IMR-90 (cell line): ENCODE results near the gene GLE1. TPM values are rescaled to one million over a fixed set of nuclear protein-coding genes. Genes with fewer than 3 reads are reported as not detected.
A peak's percentile ranks its signal among the peaks of the same experiment; 100 is the strongest.

Experiments
- ATAC-seq: fragments of 200-7000 bp; cut with Tn5 transposase; 2 replicates; pipeline ENCODE4 v1.9.1; 2020; ENCODE audit warnings: low read depth, mild to moderate bottlenecking, moderate library complexity
- BruUV-seq: library from RNA; stranded (reverse); fragments of 400-500 nt; replicated peaks from 2 replicates; lab custom pipeline; 2021; lab: Mats Ljungman, UMichigan
- CTCF ChIA-PET: fragments of 300-600 bp; formaldehyde crosslinking; extraction: SDS; loops from one replicate; lab custom pipeline; 2021; ENCODE audit warnings: antibody characterized with exemption; lab: Yijun Ruan, JAX
- POLR2A ChIA-PET: fragments of 300-600 bp; sonication (Branson Sonifier 250); formaldehyde crosslinking; loops from one replicate; lab custom pipeline; 2022; ENCODE audit warnings: antibody characterized with exemption; ENCODE audit not compliant: unreplicated experiment; lab: Charles Lee
- DNase-seq: peaks from one replicate; pipeline ENCODE4 v3.0.0; 2013
- H2AFZ ChIP-seq: replicated peaks from 2 replicates; pipeline ENCODE3; 2013; ENCODE audit warnings: low read length, mild to moderate bottlenecking; ENCODE audit not compliant: poor library complexity
- H2AK5ac ChIP-seq: 2 replicates; pipeline ENCODE4 v1.6.1; 2013; ENCODE audit warnings: low read depth, low read length, inconsistent platforms
- H2AK9ac ChIP-seq: replicated peaks from 2 replicates; pipeline ENCODE3; 2013; ENCODE audit warnings: mild to moderate bottlenecking, low read depth, low read length, moderate library complexity; ENCODE audit not compliant: poor library complexity
- H2BK120ac ChIP-seq: 2 replicates; pipeline ENCODE4 v1.6.1; 2013; ENCODE audit warnings: low read depth, low read length, inconsistent platforms
- H2BK15ac ChIP-seq: 3 replicates; pipeline ENCODE4 v1.6.1; 2013; ENCODE audit warnings: low read depth, low read length, inconsistent platforms
- H2BK20ac ChIP-seq: 2 replicates; pipeline ENCODE4 v1.6.1; 2013; ENCODE audit warnings: low read depth, mild to moderate bottlenecking, inconsistent platforms, low read length, moderate library complexity
- H2BK5ac ChIP-seq: 2 replicates; pipeline ENCODE4 v1.6.1; 2013; ENCODE audit warnings: mild to moderate bottlenecking, low read depth, low read length, inconsistent platforms; ENCODE audit not compliant: poor library complexity, severe bottlenecking
- H3K14ac ChIP-seq: replicated peaks from 2 replicates; pipeline ENCODE4 v1.6.1; 2013; ENCODE audit warnings: low read depth, low read length, inconsistent platforms
- H3K18ac ChIP-seq: 2 replicates; pipeline ENCODE4 v1.6.1; 2013; ENCODE audit warnings: low read depth, low read length, control low read depth
- H3K23ac ChIP-seq: 2 replicates; pipeline ENCODE4 v1.6.1; 2013; ENCODE audit warnings: low read depth, low read length, inconsistent platforms
- H3K27ac ChIP-seq: 2 replicates; pipeline ENCODE4 v1.5.1; 2013; ENCODE audit warnings: mild to moderate bottlenecking, control low read depth, low read length; ENCODE audit not compliant: insufficient read depth
- H3K27me3 ChIP-seq: 2 replicates; pipeline ENCODE4 v1.6.1; 2013; ENCODE audit warnings: low read length; ENCODE audit not compliant: control insufficient read depth, insufficient read depth
- H3K36me3 ChIP-seq: 2 replicates; pipeline ENCODE4 v1.6.1; 2013; ENCODE audit warnings: low read length, mixed read lengths; ENCODE audit not compliant: control insufficient read depth, insufficient read depth
- H3K4ac ChIP-seq: 2 replicates; pipeline ENCODE4 v1.6.1; 2013; ENCODE audit warnings: low read depth, low read length, inconsistent platforms
- H3K4me1 ChIP-seq: 2 replicates; pipeline ENCODE4 v1.6.1; 2013; ENCODE audit warnings: low read length, mixed read lengths; ENCODE audit not compliant: control insufficient read depth, insufficient read depth
- H3K4me2 ChIP-seq: 2 replicates; pipeline ENCODE4 v1.6.1; 2013; ENCODE audit warnings: low read depth, mild to moderate bottlenecking, control low read depth, low read length, moderate library complexity
- H3K4me3 ChIP-seq: 2 replicates; pipeline ENCODE4 v1.5.1; 2013; ENCODE audit warnings: low read depth, mild to moderate bottlenecking, control low read depth, low read length, moderate library complexity; ENCODE audit not compliant: insufficient read depth
- H3K56ac ChIP-seq: 2 replicates; pipeline ENCODE4 v1.6.1; 2013; ENCODE audit warnings: low read length, inconsistent platforms; ENCODE audit not compliant: insufficient read depth; ENCODE audit errors: extremely low read depth
- H3K79me1 ChIP-seq, 2 experiments: 2 replicates each; pipeline ENCODE4 v1.6.1; 2013; ENCODE audit warnings: low read length in 2 of 2, inconsistent platforms in 1 of 2, low read depth in 1 of 2
- H3K9ac ChIP-seq: 2 replicates; pipeline ENCODE4 v1.6.1; 2013; ENCODE audit warnings: low read depth, low read length, control low read depth
- H3K9me1 ChIP-seq: 2 replicates; pipeline ENCODE4 v1.6.1; 2013; ENCODE audit warnings: low read length, inconsistent platforms; ENCODE audit not compliant: insufficient read depth
- H3K9me3 ChIP-seq: 2 replicates; pipeline ENCODE4 v1.6.1; 2013; ENCODE audit warnings: low read length; ENCODE audit not compliant: control insufficient read depth, insufficient read depth
- H4K20me1 ChIP-seq: 2 replicates; pipeline ENCODE4 v1.6.1; 2013; ENCODE audit warnings: low read length, inconsistent platforms; ENCODE audit not compliant: insufficient read depth
- H4K5ac ChIP-seq: 2 replicates; pipeline ENCODE4 v1.6.1; 2013; ENCODE audit warnings: mild to moderate bottlenecking, low read depth, low read length, control low read depth
- H4K8ac ChIP-seq, 2 experiments: 2 replicates each; pipeline ENCODE4 v1.6.1; 2013; ENCODE audit warnings: low read depth in 2 of 2, low read length in 2 of 2, control low read depth in 1 of 2, inconsistent platforms in 1 of 2
- H4K91ac ChIP-seq: 2 replicates; pipeline ENCODE4 v1.6.1; 2013; ENCODE audit warnings: low read depth, low read length, inconsistent platforms; ENCODE audit not compliant: insufficient read depth
- CEBPB ChIP-seq: IDR thresholded peaks from 2 replicates; pipeline ENCODE4 v1.6.1; 2012; ENCODE audit warnings: low read depth, low read length, improper control_type of control experiment
- CHD1 ChIP-seq: IDR thresholded peaks from 2 replicates; pipeline ENCODE4 v1.6.1; 2012; ENCODE audit warnings: low read depth, low read length, improper control_type of control experiment
- CTCF ChIP-seq: conservative IDR thresholded peaks from 2 replicates; pipeline ENCODE4 v1.5.1; 2012; ENCODE audit warnings: mild to moderate bottlenecking, low read depth, low read length, improper control_type of control experiment
- ELK1 ChIP-seq: fragments of 150-350 bp; IDR thresholded peaks from 2 replicates; pipeline ENCODE4 v1.6.1; 2016; ENCODE audit warnings: low read depth, mild to moderate bottlenecking, low read length, moderate library complexity, borderline replicate concordance
- FOS ChIP-seq: fragments of 150-350 bp; IDR thresholded peaks from 2 replicates; pipeline ENCODE4 v1.6.1; 2016; ENCODE audit warnings: low read depth, low read length
- MAFK ChIP-seq: IDR thresholded peaks from 2 replicates; pipeline ENCODE4 v1.6.1; 2012; ENCODE audit warnings: low read depth, low read length, improper control_type of control experiment
- MAZ ChIP-seq: IDR thresholded peaks from 2 replicates; pipeline ENCODE4 v1.6.1; 2012; ENCODE audit warnings: low read depth, mild to moderate bottlenecking, low read length, improper control_type of control experiment, moderate library complexity, borderline replicate concordance
- NFE2L2 ChIP-seq: fragments of 150-350 bp; IDR thresholded peaks from 2 replicates; pipeline ENCODE4 v1.6.1; 2016; ENCODE audit warnings: low read depth, mild to moderate bottlenecking, low read length
- POLR2A ChIP-seq: IDR thresholded peaks from 2 replicates; pipeline ENCODE4 v1.6.1; 2012; ENCODE audit warnings: mild to moderate bottlenecking, low read depth, low read length
- RAD21 ChIP-seq: IDR thresholded peaks from 2 replicates; pipeline ENCODE4 v1.6.1; 2012; ENCODE audit warnings: low read length, improper control_type of control experiment
- RCOR1 ChIP-seq: IDR thresholded peaks from 2 replicates; pipeline ENCODE4 v1.6.1; 2012; ENCODE audit warnings: mild to moderate bottlenecking, low read length, improper control_type of control experiment; ENCODE audit not compliant: insufficient replicate concordance
- RFX5 ChIP-seq: IDR thresholded peaks from 2 replicates; pipeline ENCODE4 v1.8.0; 2012; ENCODE audit warnings: low read depth, mild to moderate bottlenecking, low read length, moderate library complexity
- SMC3 ChIP-seq: fragments of 150-350 bp; IDR thresholded peaks from 2 replicates; pipeline ENCODE4 v1.6.1; 2016; ENCODE audit warnings: low read depth, mild to moderate bottlenecking, antibody characterized with exemption, low read length, moderate library complexity
- USF2 ChIP-seq: fragments of 150-350 bp; IDR thresholded peaks from 2 replicates; pipeline ENCODE4 v1.6.1; 2017; ENCODE audit warnings: mild to moderate bottlenecking, antibody characterized with exemption, low read length, low read depth
- WGBS, 2 experiments: methylation state at CpG; one replicate each; pipeline versions ENCODE4 v1.1.5 to v1.1.7; 2013; ENCODE audit warnings: missing lambda C conversion rate in 2 of 2; ENCODE audit not compliant: insufficient read length in 1 of 2; ENCODE audit errors: extremely low coverage in 2 of 2; 5-methylcytosine and 5-hydroxymethylcytosine counted together
- dilution Hi-C: fragments of 300-500 bp; cut with HindIII; formaldehyde crosslinking; loops from one replicate; pipeline ENCODE4 v1.14.3; 2018; ENCODE audit warnings: low sequenced_read_pairs; ENCODE audit not compliant: unreplicated experiment
- in situ Hi-C: fragments of 300-500 bp; cut with MboI; formaldehyde crosslinking; loops from 3 replicates; pipeline ENCODE4 v1.14.3; 2019; ENCODE audit warnings: low sequenced_read_pairs, inconsistent platforms, mixed read lengths
- intact Hi-C: fragments of 100-400 bp; cut with micrococcal nuclease; formaldehyde crosslinking; loops from 2 replicates; pipeline ENCODE4 v1.10.0; 2022
- polyA plus RNA-seq, 3 experiments: library from polyadenylated mRNA; depleted of rRNA; stranded (reverse); fragments of >200 nt; gene quantifications; 2 replicates each; pipeline ENCODE4 v1.2.3, GENCODE V29; 2012; ENCODE audit warnings: low replicate concordance in 1 of 3
- total RNA-seq: library from RNA; depleted of rRNA; stranded (reverse); fragments of >200 nt; gene quantifications from 2 replicates; pipeline ENCODE4 v1.2.3, GENCODE V29; 2012

GLE1 gene
- total and polyA plus RNA-seq, 2 of the 4 experiments (the other 2 are of a cell fraction): 14.3 to 39.4 TPM

GRCh38 chr9:128552153-128552743, 47.7 kb downstream of the GLE1 start, which contains the start of gene SPTAN1:
Gene SPTAN1, plus strand, starts transcription at chr9:128552587. Its CDS starts 14,154 bp downstream, at chr9:128566741.
- peak within 1 kb of the TSS; percentile 18; the same call in 1 of the 3 replicates for H2BK15ac ChIP-seq
- peak within 1 kb of the TSS; percentile 83 for H3K4ac ChIP-seq
- peak within 1 kb of the TSS; percentile 68 for H4K5ac ChIP-seq
- dilution Hi-C loops: no loop called here
- no peaks in the 10 kb centered on the region for H3K36me3 ChIP-seq
- peaks cover 4% of the 10 kb centered on the region; the same call in 1 of the 2 replicates for H3K9me1 ChIP-seq
- peaks cover 0 to 51% of the 10 kb centered on the region in 2 experiments; a peak in 2 of 4 replicates for H3K79me1 ChIP-seq
- H3K9me3 ChIP-seq: no peaks in the 10 kb centered on the region
- intact Hi-C loops: no loop called here
- peak within 1 kb of the TSS; percentile 92 for H2BK5ac ChIP-seq
- in situ Hi-C loops: loop anchor here (10.0 kb wide), 1 partner anchor 257 kb away; no protein-coding TSS in a partner anchor
- ChIA-PET CTCF (interaction anchor here (1.2 kb wide), 1 partner anchor 10 kb away, joined by 3 read pairs; no protein-coding TSS in a partner anchor), POLR2A (interaction anchor here (0.6 kb wide), 2 partner anchors 43 to 126 kb away, joined by 6 to 12 read pairs; no protein-coding TSS in a partner anchor)
- H2BK120ac ChIP-seq: peak within 1 kb of the TSS; percentile 81
- peak within 1 kb of the TSS; percentile 79 for H3K23ac ChIP-seq
- H3K4me3 ChIP-seq: peak within 1 kb of the TSS; percentile 99
- H3K4me1 ChIP-seq: peaks cover 13% of the 10 kb centered on the region
- peak within 1 kb of the TSS; percentile 82 for H4K91ac ChIP-seq
- H2AK9ac ChIP-seq: peak within 1 kb of the TSS; percentile 97
- peak within 1 kb of the TSS; percentile 77 for H3K27ac ChIP-seq
- DNase-seq (peak; percentile 84), ATAC-seq (peak; percentile 86)
- peaks cover 37% of the 10 kb centered on the region for H4K20me1 ChIP-seq
- H2AFZ ChIP-seq: peak within 1 kb of the TSS; percentile 98
- H3K14ac ChIP-seq: peak within 1 kb of the TSS; percentile 80
- no TSS peak for BruUV-seq
- no peaks in the 10 kb centered on the region for H3K27me3 ChIP-seq
- peak within 1 kb of the TSS; percentile 14; the same call in 1 of the 2 replicates for H2BK20ac ChIP-seq
- H3K9ac ChIP-seq: peak within 1 kb of the TSS; percentile 91
- WGBS, 2 experiments: 0% methylated on average over 38 of the region's 81 CpGs; no CpG with 5 or more reads in 1 of the 2 experiments
- H3K56ac ChIP-seq: peak within 1 kb of the TSS; percentile 77
- peak within 1 kb of the TSS; percentile 80 for H3K18ac ChIP-seq
- H4K8ac ChIP-seq: peak within 1 kb of the TSS; percentile 71 to 93
- H2AK5ac ChIP-seq: peak within 1 kb of the TSS; percentile 37; the same call in 1 of the 2 replicates
- peak within 1 kb of the TSS; percentile 88 for H3K4me2 ChIP-seq
- no peak for TF ChIP-seq RFX5
- peak; percentile 68 for TF ChIP-seq MAZ
- TF ChIP-seq POLR2A: peak; percentile 100
- no peak for TF ChIP-seq CTCF
- no peak for TF ChIP-seq RCOR1
- no peak for TF ChIP-seq FOS
- TF ChIP-seq ELK1: no peak
- no peak for TF ChIP-seq RAD21
- no peak; the same call in 1 of the 2 replicates for TF ChIP-seq SMC3
- TF ChIP-seq NFE2L2: peak; percentile 16; the same call in 1 of the 2 replicates
- TF ChIP-seq USF2: no peak
- TF ChIP-seq CEBPB: peak; percentile 41; the same call in 1 of the 2 replicates
- TF ChIP-seq MAFK: no peak
- no peak for TF ChIP-seq CHD1
